AG04450 (cell line): ENCODE measurements around the gene PAQR5. TPM values are rescaled to one million over a fixed set of nuclear protein-coding genes. Genes with fewer than 3 reads are reported as not detected.

Experiments
- CTCF ChIA-PET: fragments of 300-600, 350-600 bp; formaldehyde crosslinking; extraction: SDS; loops from one replicate; lab custom pipeline; 2022; ENCODE audit warnings: antibody characterized with exemption, inconsistent platforms; lab: Charles Lee
- POLR2A ChIA-PET: fragments of 350-600 bp; formaldehyde crosslinking; extraction: SDS; loops from one replicate; lab custom pipeline; 2021; ENCODE audit warnings: antibody characterized with exemption, inconsistent platforms; lab: Yijun Ruan, JAX
- DNase-seq: peaks from one replicate; pipeline ENCODE4 v3.0.0-alpha.2; 2011; ENCODE audit warnings: low read depth, low spot score
- H3K27ac ChIP-seq: one replicate; pipeline ENCODE4 v1.5.1; 2012; ENCODE audit warnings: low read depth, low read length, control low read depth
- H3K27me3 ChIP-seq: one replicate; pipeline ENCODE4 v1.6.0; 2012; ENCODE audit warnings: low read length; ENCODE audit not compliant: control insufficient read depth, insufficient read depth
- H3K4me3 ChIP-seq: 2 replicates; pipeline ENCODE4 v1.5.1; 2011; ENCODE audit warnings: mild to moderate bottlenecking, low read depth, low read length, control low read depth
- H3K9me3 ChIP-seq: 2 replicates; pipeline ENCODE4 v1.5.1; 2012; ENCODE audit warnings: low read length; ENCODE audit not compliant: control insufficient read depth, insufficient read depth
- polyA plus RNA-seq: library from polyadenylated mRNA; depleted of rRNA; stranded (reverse); fragments of >200 nt; gene quantifications from 2 replicates; pipeline ENCODE4 v1.2.3, GENCODE V29; 2011
- TF ChIP-seq, protein P1 (sequence below): IDR thresholded peaks from 2 replicates; pipeline ENCODE4 v1.5.1; 2011; ENCODE audit warnings: low read depth, low read length, control low read depth, inconsistent platforms

Gene PAQR5
- polyA plus RNA-seq, 1 experiment = 7.9 TPM

DNA sequence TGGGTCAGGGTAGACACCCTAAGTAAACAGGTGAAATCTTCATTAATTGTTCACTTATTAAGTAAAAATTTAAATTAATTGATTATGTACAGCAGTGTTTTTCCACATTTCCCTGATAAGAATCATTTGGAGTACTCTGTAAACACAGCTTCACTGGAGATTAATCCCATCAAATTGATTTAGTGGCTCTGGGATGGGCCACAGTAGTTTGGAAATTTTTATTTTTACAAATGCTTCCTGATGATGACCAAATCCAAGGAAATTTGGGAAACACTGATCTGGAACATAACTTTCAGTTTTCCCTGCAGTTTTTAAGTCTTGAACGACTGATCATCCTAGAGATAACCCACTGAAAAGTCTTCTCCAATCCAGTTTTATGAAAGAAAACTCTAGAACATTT is 135.1 kb downstream of the PAQR5 start:
- TF ChIP-seq, protein P1, sequence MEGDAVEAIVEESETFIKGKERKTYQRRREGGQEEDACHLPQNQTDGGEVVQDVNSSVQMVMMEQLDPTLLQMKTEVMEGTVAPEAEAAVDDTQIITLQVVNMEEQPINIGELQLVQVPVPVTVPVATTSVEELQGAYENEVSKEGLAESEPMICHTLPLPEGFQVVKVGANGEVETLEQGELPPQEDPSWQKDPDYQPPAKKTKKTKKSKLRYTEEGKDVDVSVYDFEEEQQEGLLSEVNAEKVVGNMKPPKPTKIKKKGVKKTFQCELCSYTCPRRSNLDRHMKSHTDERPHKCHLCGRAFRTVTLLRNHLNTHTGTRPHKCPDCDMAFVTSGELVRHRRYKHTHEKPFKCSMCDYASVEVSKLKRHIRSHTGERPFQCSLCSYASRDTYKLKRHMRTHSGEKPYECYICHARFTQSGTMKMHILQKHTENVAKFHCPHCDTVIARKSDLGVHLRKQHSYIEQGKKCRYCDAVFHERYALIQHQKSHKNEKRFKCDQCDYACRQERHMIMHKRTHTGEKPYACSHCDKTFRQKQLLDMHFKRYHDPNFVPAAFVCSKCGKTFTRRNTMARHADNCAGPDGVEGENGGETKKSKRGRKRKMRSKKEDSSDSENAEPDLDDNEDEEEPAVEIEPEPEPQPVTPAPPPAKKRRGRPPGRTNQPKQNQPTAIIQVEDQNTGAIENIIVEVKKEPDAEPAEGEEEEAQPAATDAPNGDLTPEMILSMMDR = no peak
- Histone ChIP-seq H3K4me3 (no peak overlapping the region), H3K27ac (no peak overlapping the region), H3K27me3 (no peaks in the 10 kb centered on the region), H3K9me3 (no peaks in the 10 kb centered on the region; the same call in 1 of the 2 replicates)
- POLR2A ChIA-PET = interaction anchor here (3.0 kb wide), 1 partner anchor 19 kb away, joined by 13 read pairs; the partner anchor contains the start of gene RPLP1
- no peak for DNase-seq
- CTCF ChIA-PET = no interaction called here

DNA sequence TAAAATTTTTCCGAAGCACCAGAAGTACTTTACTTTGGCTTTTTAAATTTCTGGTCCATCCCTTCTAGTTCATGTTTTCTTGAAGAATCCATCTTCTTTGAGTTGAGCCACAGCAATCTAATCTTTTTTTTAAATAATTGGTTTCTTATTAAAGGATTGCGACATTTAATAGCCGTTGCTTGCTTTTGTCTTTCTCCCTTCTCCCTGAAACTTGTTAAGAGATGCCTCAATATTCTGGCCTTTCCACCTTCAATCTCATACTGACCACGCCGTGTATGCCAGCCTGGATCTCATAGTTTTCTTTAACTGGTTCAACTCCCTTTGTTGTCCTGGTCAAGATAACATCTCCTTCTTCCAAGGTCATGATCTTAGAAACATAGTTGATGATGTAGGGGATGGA is 135.5 kb downstream of the PAQR5 start:
- TF ChIP-seq, protein P1 = no peak
- ChIA-PET CTCF (no interaction called here), POLR2A (no interaction called here)
- no peak for DNase-seq
- Histone ChIP-seq H3K27me3 (no peaks in the 10 kb centered on the region), H3K27ac (no peak overlapping the region), H3K4me3 (no peak overlapping the region), H3K9me3 (no peaks in the 10 kb centered on the region; the same call in 1 of the 2 replicates)

DNA sequence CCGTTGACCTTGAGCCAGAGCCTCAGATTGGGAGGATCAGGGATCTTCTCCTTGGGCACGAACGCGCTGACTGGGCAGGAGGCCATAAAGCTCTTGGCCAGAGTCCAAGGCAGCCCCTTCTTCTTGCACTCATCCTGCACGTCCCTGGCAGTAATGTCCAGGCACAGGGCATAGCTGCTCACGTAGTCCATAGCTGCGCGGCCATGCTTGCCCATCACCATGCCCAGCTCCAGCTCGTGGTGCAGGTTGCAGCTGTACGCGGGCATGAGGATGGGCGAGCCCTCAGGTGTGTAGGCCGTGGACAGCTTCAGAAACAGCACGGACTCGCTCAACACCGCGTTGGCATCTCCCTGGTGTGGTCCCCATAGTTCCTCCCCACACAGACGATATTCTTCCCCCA is 136.0 kb downstream of the PAQR5 start:
- TF ChIP-seq, protein P1 = no peak

DNA sequence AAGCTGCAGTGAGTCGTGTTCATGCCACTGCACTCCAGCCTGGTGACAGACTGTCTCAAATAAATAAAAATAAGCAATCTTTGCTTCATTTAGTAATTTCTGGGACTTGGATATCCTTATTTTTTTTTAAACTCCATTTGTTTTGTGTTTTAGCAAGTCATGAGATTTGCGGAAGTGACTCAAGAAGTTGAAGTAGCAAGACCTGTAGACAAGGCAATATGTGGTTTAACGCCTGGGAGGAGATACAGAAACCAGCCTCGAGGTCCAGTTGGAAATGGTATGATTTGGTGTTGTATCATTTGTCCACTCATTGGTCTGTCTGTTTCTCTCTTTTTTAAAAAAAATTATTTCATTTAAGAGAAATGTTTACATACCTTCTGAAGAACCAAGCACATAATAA is 137.3 kb downstream of the PAQR5 start:
- no peak overlapping the region for H3K4me3 ChIP-seq
- no peaks in the 10 kb centered on the region for H3K27me3 ChIP-seq
- TF ChIP-seq, protein P1 = no peak
- DNase-seq = no peak
- ChIA-PET POLR2A (interaction anchor here (0.9 to 1.1 kb wide), 2 partner anchors 16 to 21 kb away, joined by 3 read pairs; partner anchors contain the start of gene RPLP1), CTCF (interaction anchor here (0.6 kb wide), 1 partner anchor 39 kb away, joined by 3 read pairs; no protein-coding TSS in a partner anchor)
- H3K27ac ChIP-seq = no peak overlapping the region
- H3K9me3 ChIP-seq = no peaks in the 10 kb centered on the region; the same call in 1 of the 2 replicates

More for the DNA sequence above, 136.0 kb downstream of the PAQR5 start:
- Histone ChIP-seq H3K27me3 (no peaks in the 10 kb centered on the region), H3K4me3 (no peak overlapping the region), H3K9me3 (no peaks in the 10 kb centered on the region; the same call in 1 of the 2 replicates), H3K27ac (no peak overlapping the region)
- ChIA-PET CTCF (no interaction called here), POLR2A (no interaction called here)
- no peak for DNase-seq

DNA sequence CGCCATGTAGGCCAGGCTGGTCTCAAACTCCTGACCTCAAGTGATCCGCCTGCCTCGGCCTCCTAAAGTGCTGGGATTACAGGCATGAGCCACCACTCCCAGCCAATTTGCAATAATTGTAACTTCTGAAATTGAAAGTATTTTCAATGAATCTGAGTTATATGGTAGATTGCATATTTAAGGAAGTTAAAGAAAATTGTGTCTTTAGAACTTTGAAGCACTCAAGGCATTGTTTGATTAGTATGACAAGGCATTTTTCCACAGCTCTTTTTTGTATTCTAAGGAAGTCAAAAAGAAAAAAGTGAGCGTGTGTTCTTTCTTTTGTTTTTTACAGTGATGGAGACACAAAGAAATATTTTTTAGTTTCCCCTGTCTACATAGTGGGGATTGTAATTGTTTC is 138.2 kb downstream of the PAQR5 start:
- Histone ChIP-seq H3K27me3 (no peaks in the 10 kb centered on the region), H3K4me3 (no peak overlapping the region), H3K27ac (no peak overlapping the region), H3K9me3 (no peaks in the 10 kb centered on the region; the same call in 1 of the 2 replicates)
- DNase-seq = no peak
- CTCF ChIA-PET = no interaction called here
- TF ChIP-seq, protein P1 = no peak
- POLR2A ChIA-PET = interaction anchor here (0.9 to 1.1 kb wide), 2 partner anchors 15 to 22 kb away, joined by 3 read pairs; partner anchors contain the start of gene RPLP1
